ENCODE results near the gene S1PR2. TPM values are rescaled to one million over a fixed set of nuclear protein-coding genes. Genes with fewer than 3 reads are reported as not detected.
"Not testable (repeated sequence)": the region's sequence is repeated elsewhere in the genome, so short reads cannot be mapped to it uniquely, and the experiment has no call there.

Gene S1PR2
- total RNA-seq, 2 experiments from 2014 or later: 6.1 to 6.5 TPM

DNA sequence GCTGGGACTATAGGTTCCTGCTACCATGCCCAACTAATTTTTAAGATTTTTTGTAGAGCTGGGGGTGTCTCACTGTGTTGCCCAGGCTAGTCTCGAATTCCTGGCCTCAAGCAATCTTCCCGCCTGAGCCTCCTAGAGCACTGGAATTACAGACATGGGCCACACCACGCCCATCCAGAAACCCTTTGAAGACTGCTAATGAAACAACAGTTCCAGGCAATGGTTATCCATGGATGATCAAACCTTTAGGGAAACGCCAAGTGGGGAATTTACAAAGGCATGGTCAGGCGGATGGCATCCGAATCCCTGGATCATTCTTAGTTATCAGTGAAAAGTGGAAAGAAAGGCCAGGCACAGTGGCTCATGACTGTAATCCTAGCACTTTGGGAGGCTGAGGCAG is 19.4 kb downstream of the S1PR2 start:
- POLR2A ChIA-PET: no interaction called here
- no peaks in the 10 kb centered on the region for H3K36me3 Mint-ChIP-seq (ENCODE audit: low read depth)
- H3K27me3 Mint-ChIP-seq: peaks cover 3% of the 10 kb centered on the region
- DNase-seq: no peak
- no peak overlapping the region for H3K27ac Mint-ChIP-seq
- H3K9me3 Mint-ChIP-seq: peaks cover 7% of the 10 kb centered on the region
- no peak overlapping the region for H3K4me3 Mint-ChIP-seq
- H3K4me1 Mint-ChIP-seq: no peaks in the 10 kb centered on the region
- CTCF ChIA-PET: interaction anchor here (2.0 kb wide), 1 partner anchor 10 kb away, joined by 10 read pairs; no protein-coding TSS in a partner anchor

DNA sequence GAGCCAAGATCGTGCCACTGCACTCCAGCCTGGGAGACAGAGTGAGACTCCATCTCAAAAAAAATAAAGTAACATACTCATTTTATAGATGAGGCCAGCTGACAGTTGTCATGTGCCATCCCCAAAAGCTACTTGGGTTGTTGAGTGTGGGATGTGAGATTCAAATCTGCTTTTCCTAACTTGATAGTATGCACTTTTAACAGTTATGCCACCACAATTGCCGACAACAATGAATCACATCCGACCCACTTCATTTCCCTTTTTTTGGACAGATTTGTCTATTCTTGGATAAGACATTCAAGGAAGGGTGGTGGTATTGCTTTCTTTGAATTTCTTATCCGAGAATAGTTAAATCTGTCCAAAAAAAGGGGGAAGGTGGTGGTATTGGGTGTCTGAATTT is 20.1 kb downstream of the S1PR2 start:
- CTCF ChIA-PET: interaction anchor here (2.0 kb wide), 1 partner anchor 11 kb away, joined by 10 read pairs; no protein-coding TSS in a partner anchor
- peaks cover 7% of the 10 kb centered on the region for H3K9me3 Mint-ChIP-seq
- no peak overlapping the region for H3K27ac Mint-ChIP-seq
- no peaks in the 10 kb centered on the region for H3K36me3 Mint-ChIP-seq (ENCODE audit: low read depth)
- no peak for DNase-seq
- no peaks in the 10 kb centered on the region for H3K4me1 Mint-ChIP-seq
- POLR2A ChIA-PET: no interaction called here
- H3K4me3 Mint-ChIP-seq: no peak overlapping the region
- peaks cover 3% of the 10 kb centered on the region for H3K27me3 Mint-ChIP-seq

GRCh38 chr19:10209315-10209714 is 21.8 kb downstream of the S1PR2 start:
- ChIA-PET CTCF (interaction anchor here (1.0 to 2.0 kb wide), 2 partner anchors 13 to 31 kb away, joined by 3 to 10 read pairs; no protein-coding TSS in a partner anchor), POLR2A (no interaction called here)
- no peak for DNase-seq
- peaks cover 3% of the 10 kb centered on the region for H3K27me3 Mint-ChIP-seq
- H3K27ac Mint-ChIP-seq: no peak overlapping the region
- H3K4me1 Mint-ChIP-seq: no peaks in the 10 kb centered on the region
- no peak overlapping the region for H3K4me3 Mint-ChIP-seq
- peaks cover 7% of the 10 kb centered on the region for H3K9me3 Mint-ChIP-seq
- H3K36me3 Mint-ChIP-seq (ENCODE audit: low read depth): no peaks in the 10 kb centered on the region

GRCh38 chr19:10207026-10207425 is 24.1 kb downstream of the S1PR2 start:
- Mint-ChIP-seq H3K27ac (no peak overlapping the region), H3K36me3 (ENCODE audit: low read depth) (no peaks in the 10 kb centered on the region), H3K4me1 (no peaks in the 10 kb centered on the region), H3K4me3 (no peak overlapping the region), H3K27me3 (peaks cover 3% of the 10 kb centered on the region), H3K9me3 (peaks cover 7% of the 10 kb centered on the region)
- ChIA-PET CTCF (interaction anchor here (0.9 to 1.7 kb wide), 5 partner anchors 13 to 182 kb away, joined by 3 to 9 read pairs (median 3); partner anchors contain the start of gene DNMT1), POLR2A (no interaction called here)
- DNase-seq: no peak

- CTCF ChIA-PET: interaction anchor here (0.6 to 1.7 kb wide), 7 partner anchors 9 to 413 kb away, joined by 3 to 9 read pairs (median 3); partner anchors contain the start of gene DNMT1
- no peak for DNase-seq
- POLR2A ChIA-PET: interaction anchor here (0.5 kb wide), 1 partner anchor 206 kb away, joined by 3 read pairs; no protein-coding TSS in a partner anchor
- Mint-ChIP-seq H3K27me3 (peaks cover 2% of the 10 kb centered on the region), H3K4me3 (no peak overlapping the region), H3K4me1 (no peaks in the 10 kb centered on the region), H3K9me3 (peaks cover 7% of the 10 kb centered on the region), H3K27ac (no peak overlapping the region), H3K36me3 (ENCODE audit: low read depth) (no peaks in the 10 kb centered on the region)
These were observed 24.8 kb downstream of the S1PR2 start for GRCh38 chr19:10206226-10206885.

- POLR2A ChIA-PET: no interaction called here
- Mint-ChIP-seq H3K27me3 (no peaks in the 10 kb centered on the region), H3K27ac (no peak overlapping the region), H3K4me3 (no peak overlapping the region), H3K4me1 (no peaks in the 10 kb centered on the region), H3K36me3 (ENCODE audit: low read depth) (no peaks in the 10 kb centered on the region), H3K9me3 (peaks cover 7% of the 10 kb centered on the region)
- DNase-seq: no peak
- CTCF ChIA-PET: interaction anchor here (0.9 to 1.4 kb wide), 4 partner anchors 9 to 64 kb away, joined by 3 to 5 read pairs (median 3); no protein-coding TSS in a partner anchor
These were observed 25.5 kb downstream of the S1PR2 start for GRCh38 chr19:10205636-10206035.

- POLR2A ChIA-PET: no interaction called here
- no peak overlapping the region for H3K27ac Mint-ChIP-seq
- H3K27me3 Mint-ChIP-seq: no peaks in the 10 kb centered on the region
- peaks cover 9% of the 10 kb centered on the region for H3K4me1 Mint-ChIP-seq
- H3K4me3 Mint-ChIP-seq: no peak overlapping the region
- H3K36me3 Mint-ChIP-seq (ENCODE audit: low read depth): no peaks in the 10 kb centered on the region
- CTCF ChIA-PET: interaction anchor here (1.2 kb wide), 1 partner anchor 13 kb away, joined by 3 read pairs; no protein-coding TSS in a partner anchor
- H3K9me3 Mint-ChIP-seq: peaks cover 7% of the 10 kb centered on the region
- no peak for DNase-seq
These were observed 27.4 kb downstream of the S1PR2 start for GRCh38 chr19:10203686-10204085.

GRCh38 chr19:10201176-10201575 is 30.0 kb downstream of the S1PR2 start:
- Mint-ChIP-seq H3K27ac (no peak overlapping the region), H3K4me1 (peaks cover 16% of the 10 kb centered on the region), H3K36me3 (ENCODE audit: low read depth) (no peaks in the 10 kb centered on the region), H3K27me3 (no peaks in the 10 kb centered on the region), H3K4me3 (no peak overlapping the region), H3K9me3 (no peaks in the 10 kb centered on the region)
- ChIA-PET CTCF (interaction anchor here (0.8 to 1.5 kb wide), 6 partner anchors 11 to 58 kb away, joined by 3 to 6 read pairs (median 4); no protein-coding TSS in a partner anchor), POLR2A (no interaction called here)
- no peak for DNase-seq

GRCh38 chr19:10200101-10200500 is 31.0 kb downstream of the S1PR2 start:
- H3K36me3 Mint-ChIP-seq (ENCODE audit: low read depth); H3K4me3 Mint-ChIP-seq; H3K27me3 Mint-ChIP-seq; H3K9me3 Mint-ChIP-seq; H3K27ac Mint-ChIP-seq; POLR2A ChIA-PET; DNase-seq: not testable (repeated sequence)
- CTCF ChIA-PET: interaction anchor here (1.0 to 1.5 kb wide), 4 partner anchors 10 to 59 kb away, joined by 3 to 4 read pairs (median 4); no protein-coding TSS in a partner anchor
- peaks cover 19% of the 10 kb centered on the region for H3K4me1 Mint-ChIP-seq

- peak; percentile 49 for DNase-seq
- not testable (repeated sequence) for H3K36me3 Mint-ChIP-seq (ENCODE audit: low read depth); H3K27me3 Mint-ChIP-seq; H3K9me3 Mint-ChIP-seq
- ChIA-PET CTCF (interaction anchor here (1.0 to 2.0 kb wide), 3 partner anchors 9 to 51 kb away, joined by 3 to 10 read pairs (median 6); no protein-coding TSS in a partner anchor), POLR2A (interaction anchor here (0.6 to 0.7 kb wide), 2 partner anchors 11 to 543 kb away, joined by 3 read pairs; no protein-coding TSS in a partner anchor)
- Mint-ChIP-seq H3K27ac (peak overlapping the region; percentile 87), H3K4me3 (peak overlapping the region; percentile 16), H3K4me1 (peaks cover 22% of the 10 kb centered on the region)
These were observed 32.1 kb downstream of the S1PR2 start for GRCh38 chr19:10198889-10199644.

GRCh38 chr19:10195199-10195519 is 36.0 kb downstream of the S1PR2 start:
- Mint-ChIP-seq H3K27ac (peak overlapping the region; percentile 90), H3K36me3 (ENCODE audit: low read depth) (peaks cover 26% of the 10 kb centered on the region), H3K9me3 (no peaks in the 10 kb centered on the region), H3K4me3 (peak overlapping the region; percentile 84), H3K27me3 (no peaks in the 10 kb centered on the region), H3K4me1 (peaks cover 45% of the 10 kb centered on the region)
- ChIA-PET POLR2A (interaction anchor here (0.5 to 1.2 kb wide), 2 partner anchors 76 to 1186 kb away, joined by 3 to 4 read pairs; partner anchors contain the start of gene ICAM1), CTCF (interaction anchor here (0.6 to 3.2 kb wide), 4 partner anchors 12 to 452 kb away, joined by 3 to 9 read pairs (median 4); no protein-coding TSS in a partner anchor)
- no peak for DNase-seq

GRCh38 chr19:10194500-10195198 is 36.5 kb downstream of the S1PR2 start, which contains the start of gene DNMT1:
DNMT1 (minus strand) TSS chr19:10194953; CDS start chr19:10194899, 54 bp downstream.
- H3K4me1 Mint-ChIP-seq: peaks cover 50% of the 10 kb centered on the region
- ChIA-PET POLR2A (interaction anchor here (0.5 to 1.2 kb wide), 3 partner anchors 77 to 1187 kb away, joined by 3 to 4 read pairs (median 3); partner anchors contain the start of gene ICAM1), CTCF (interaction anchor here (0.6 to 3.2 kb wide), 3 partner anchors 9 to 452 kb away, joined by 3 to 9 read pairs (median 4); no protein-coding TSS in a partner anchor)
- no peaks in the 10 kb centered on the region for H3K27me3 Mint-ChIP-seq
- peak within 1 kb of the TSS; percentile 84 for H3K4me3 Mint-ChIP-seq
- no peaks in the 10 kb centered on the region for H3K9me3 Mint-ChIP-seq
- peaks cover 31% of the 10 kb centered on the region for H3K36me3 Mint-ChIP-seq (ENCODE audit: low read depth)
- H3K27ac Mint-ChIP-seq: peak within 1 kb of the TSS; percentile 90
- DNase-seq: peak; percentile 98

All from activated CD4-positive, alpha-beta T cell treated with anti-CD3 and anti-CD28 coated beads, Interleukin-2, amount 10 ng/mL, durations not matched to agents 7 days and 5 days (primary cell).